ENCODE data around the gene KCND1. TPM values are rescaled to one million over a fixed set of nuclear protein-coding genes. Genes with fewer than 3 reads are reported as not detected.

KCND1 gene
- total RNA-seq, 1 donor from 2014 or later, result 5.2 TPM

- no peak overlapping the region for H3K4me3 ChIP-seq (ENCODE audit: insufficient read depth, low read depth, low read length)
- Mint-ChIP-seq H3K4me3 (ENCODE audit: unreplicated experiment) (no peak overlapping the region), H3K4me1 (ENCODE audit: low read depth, unreplicated experiment) (peaks cover 1% of the 10 kb centered on the region), H3K27ac (ENCODE audit: unreplicated experiment) (peak overlapping the region; percentile 53), H3K27me3 (ENCODE audit: low read depth, unreplicated experiment) (no peaks in the 10 kb centered on the region), H3K9me3 (ENCODE audit: unreplicated experiment) (no peaks in the 10 kb centered on the region), H3K36me3 (ENCODE audit: low read depth, unreplicated experiment) (peaks cover 3% of the 10 kb centered on the region)
- no peak overlapping the region for H3K4me2 ChIP-seq (ENCODE audit: low read length)
- no peak overlapping the region for H2AFZ ChIP-seq (ENCODE audit: low read depth, low read length)
- peaks cover 4% of the 10 kb centered on the region for H4K20me1 ChIP-seq (ENCODE audit: insufficient read depth, low read length)
- DNase-seq (ENCODE audit: low read depth) (no peak), FAIRE-seq (no peak)
- H3K79me2 ChIP-seq (ENCODE audit: insufficient read depth, low read length), result peaks cover 26% of the 10 kb centered on the region
- no peaks in the 10 kb centered on the region for H3K27me3 ChIP-seq (ENCODE audit: insufficient read depth, low read length)
- no peak for TF ChIP-seq EZH2 (IDR thresholded peaks at IDR 0.05; ENCODE audit: insufficient read depth, low read length)
- TF ChIP-seq CTCF (IDR thresholded peaks at IDR 0.05; ENCODE audit: insufficient read depth, low read depth, low read length), result no peak
- H3K36me3 ChIP-seq (ENCODE audit: insufficient read depth, low read length), result peaks cover 2% of the 10 kb centered on the region
- H3K9ac ChIP-seq (ENCODE audit: low read length), result no peak overlapping the region
- H3K4me1 ChIP-seq (ENCODE audit: insufficient read depth, low read length), result peaks cover 19% of the 10 kb centered on the region
- H3K9me3 ChIP-seq (ENCODE audit: insufficient read depth, low read depth, low read length), result no peaks in the 10 kb centered on the region
- H3K27ac ChIP-seq (ENCODE audit: low read depth, low read length), result no peak overlapping the region
These were observed 57.9 kb downstream of the KCND1 start for GRCh38 chrX:48913605-48914366.

- Histone ChIP-seq H3K27ac (ENCODE audit: low read depth, low read length) (peak within 1 kb of the TSS; percentile 79), H3K9me3 (ENCODE audit: insufficient read depth, low read depth, low read length) (no peaks in the 10 kb centered on the region), H3K27me3 (ENCODE audit: insufficient read depth, low read length) (no peaks in the 10 kb centered on the region), H4K20me1 (ENCODE audit: insufficient read depth, low read length) (peaks cover 9% of the 10 kb centered on the region), H2AFZ (ENCODE audit: low read depth, low read length) (peak within 1 kb of the TSS; percentile 62), H3K79me2 (ENCODE audit: insufficient read depth, low read length) (peaks cover 32% of the 10 kb centered on the region), H3K4me2 (ENCODE audit: low read length) (peak within 1 kb of the TSS; percentile 97), H3K4me1 (ENCODE audit: insufficient read depth, low read length) (peaks cover 11% of the 10 kb centered on the region), H3K36me3 (ENCODE audit: insufficient read depth, low read length) (peaks cover 2% of the 10 kb centered on the region), H3K9ac (ENCODE audit: low read length) (peak within 1 kb of the TSS; percentile 99), H3K4me3 (ENCODE audit: insufficient read depth, low read depth, low read length) (peak within 1 kb of the TSS; percentile 98)
- H3K4me3 Mint-ChIP-seq (ENCODE audit: unreplicated experiment), result peak within 1 kb of the TSS; percentile 98
- peaks cover 1% of the 10 kb centered on the region for H3K4me1 Mint-ChIP-seq (ENCODE audit: low read depth, unreplicated experiment)
- no peaks in the 10 kb centered on the region for H3K9me3 Mint-ChIP-seq (ENCODE audit: unreplicated experiment)
- TF ChIP-seq CTCF (IDR thresholded peaks at IDR 0.05; ENCODE audit: insufficient read depth, low read depth, low read length), result no peak
- no peak for TF ChIP-seq EZH2 (IDR thresholded peaks at IDR 0.05; ENCODE audit: insufficient read depth, low read length)
- peak within 1 kb of the TSS; percentile 99 for H3K27ac Mint-ChIP-seq (ENCODE audit: unreplicated experiment)
- H3K27me3 Mint-ChIP-seq (ENCODE audit: low read depth, unreplicated experiment), result no peaks in the 10 kb centered on the region
- FAIRE-seq (peak; percentile 43), DNase-seq (ENCODE audit: low read depth) (peak; percentile 66)
- H3K36me3 Mint-ChIP-seq (ENCODE audit: low read depth, unreplicated experiment), result peaks cover 3% of the 10 kb centered on the region
These were observed 60.0 kb downstream of the KCND1 start, which contains the start of gene SLC35A2 for GRCh38 chrX:48911412-48912182. SLC35A2 (minus strand) TSS chrX:48911646; CDS start chrX:48911636, 10 bp downstream.

Other genes with a start within 250 kb of the KCND1 start
- gene GLOD5, start 210.1 kb downstream of the KCND1 start, total RNA-seq, result not detected in 2 replicates
- not detected in 2 replicates for gene GATA1, start 185.3 kb downstream of the KCND1 start, total RNA-seq
- gene HDAC6, start 169.8 kb downstream of the KCND1 start, total RNA-seq, result 59.2 and 60.6 TPM in 2 replicates
- 0.24 TPM in 1 of 2 replicates, not detected in the other for gene ERAS, start 145.3 kb downstream of the KCND1 start, total RNA-seq
- gene PCSK1N, start 136.2 kb downstream of the KCND1 start, total RNA-seq, result 62.0 and 65.0 TPM in 2 replicates
- gene TIMM17B, start 74.1 kb downstream of the KCND1 start, total RNA-seq, result 57.7 and 58.2 TPM in 2 replicates
- gene PQBP1, start 73.9 kb downstream of the KCND1 start, total RNA-seq, result 88.2 and 101 TPM in 2 replicates
- 54.3 and 60.8 TPM in 2 replicates for gene SLC35A2, start 60.2 kb downstream of the KCND1 start, total RNA-seq
- gene PIM2, start 52.8 kb downstream of the KCND1 start, total RNA-seq, result 12.5 and 13.4 TPM in 2 replicates
- gene OTUD5, start 14.2 kb downstream of the KCND1 start, total RNA-seq, result 56.1 and 62.5 TPM in 2 replicates
- gene GRIPAP1, start 30.4 kb upstream of the KCND1 start, total RNA-seq, result 41.7 and 43.4 TPM in 2 replicates
- gene TFE3, start 71.5 kb upstream of the KCND1 start, total RNA-seq, result 46.5 and 53.4 TPM in 2 replicates
- gene CCDC120, start 87.2 kb upstream of the KCND1 start, total RNA-seq, result 6.3 and 8.2 TPM in 2 replicates
- 44.4 and 52.8 TPM in 2 replicates for gene PRAF2, start 102.2 kb upstream of the KCND1 start, total RNA-seq
- 54.9 TPM in 2 replicates for gene WDR45, start 108.0 kb upstream of the KCND1 start, total RNA-seq
- 15.6 and 16.9 TPM in 2 replicates for gene GPKOW, start 151.9 kb upstream of the KCND1 start, total RNA-seq
- 0.96 and 1.2 TPM in 2 replicates for gene MAGIX, start 190.9 kb upstream of the KCND1 start, total RNA-seq
- 109 TPM in 2 replicates for gene PLP2, start 200.1 kb upstream of the KCND1 start, total RNA-seq
- 13.9 and 14.2 TPM in 2 replicates for gene PRICKLE3, start 214.5 kb upstream of the KCND1 start, total RNA-seq
- 1.6 and 1.9 TPM in 2 replicates for gene SYP, start 228.3 kb upstream of the KCND1 start, total RNA-seq